Measurements from ENCODE around the gene COL18A1.
"Not testable (repeated sequence)": the region's sequence is repeated elsewhere in the genome, so short reads cannot be mapped to it uniquely, and the experiment has no call there.

COL18A1 gene

DNA sequence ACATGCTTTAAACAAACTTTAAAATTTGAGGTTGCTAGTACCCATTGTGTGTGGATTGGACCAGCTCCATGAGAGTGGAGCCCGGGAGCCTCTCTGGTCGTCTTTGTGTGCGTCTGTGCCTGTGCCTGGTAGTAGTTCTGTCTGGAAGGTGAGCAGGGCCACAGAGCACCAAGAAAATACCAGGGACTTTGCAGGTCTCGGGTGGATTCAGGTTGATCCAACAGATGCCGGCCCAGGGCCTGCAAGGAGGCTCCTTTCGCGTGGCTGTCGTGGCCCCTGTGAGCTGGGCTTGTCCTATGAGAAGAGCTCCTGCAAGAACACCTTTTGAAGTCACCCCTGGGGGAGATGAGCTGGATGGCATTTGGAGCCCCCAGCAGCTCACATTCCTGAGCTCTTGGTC lies 28.3 kb downstream of the COL18A1 start:
- 93% methylated on average over 8 of the region's 8 CpGs for WGBS
- Histone ChIP-seq H3K9me3 (ENCODE audit: insufficient read depth, low read depth, low read length) (no peaks in the 10 kb centered on the region), H3K9ac (ENCODE audit: low read depth, low read length) (no peak overlapping the region), H3K4me1 (ENCODE audit: insufficient read depth, low read length) (peaks cover 22% of the 10 kb centered on the region), H3K27me3 (ENCODE audit: insufficient read depth, low read length) (no peaks in the 10 kb centered on the region), H3K27ac (ENCODE audit: low read depth, low read length) (no peak overlapping the region), H3K36me3 (ENCODE audit: insufficient read depth, low read length) (peaks cover 11% of the 10 kb centered on the region), H3K4me3 (ENCODE audit: low read length) (no peak overlapping the region)

DNA sequence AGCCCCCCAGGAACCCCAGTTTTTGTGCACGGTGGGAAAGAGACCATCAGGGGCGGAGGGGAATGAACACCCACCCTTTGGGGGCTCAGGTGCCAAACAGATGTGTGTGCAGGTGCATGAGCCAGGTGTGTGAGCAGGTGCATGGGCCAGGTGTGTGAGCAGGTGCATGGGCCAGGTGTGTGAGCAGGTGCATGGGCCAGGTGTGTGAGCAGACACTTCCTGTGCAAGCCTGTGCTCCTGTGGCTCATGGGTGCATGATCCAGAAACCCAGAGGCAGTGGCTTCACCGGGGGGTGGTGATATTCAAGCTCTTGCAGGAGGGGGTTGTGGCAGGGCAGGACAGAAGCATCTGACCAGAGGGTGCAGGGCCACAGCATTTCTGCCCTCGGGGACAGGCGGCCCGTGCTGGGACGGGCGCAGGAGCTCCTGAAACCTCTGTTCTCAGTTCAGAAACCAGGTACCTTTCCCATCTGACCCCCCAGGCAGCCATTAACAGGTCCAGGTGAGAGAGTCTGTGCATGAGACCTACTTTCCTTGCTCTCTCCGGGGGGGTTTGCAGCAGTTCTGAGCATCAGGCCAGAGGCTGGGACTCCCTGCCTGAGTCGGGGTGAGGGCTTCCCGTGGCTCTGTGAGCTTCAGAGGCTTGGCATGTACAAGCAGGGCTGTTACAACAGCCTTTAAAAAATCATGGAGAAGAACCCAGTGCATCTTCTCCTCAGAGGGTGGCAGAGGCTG lies 29.1 kb downstream of the COL18A1 start:
- peaks cover 22% of the 10 kb centered on the region for H3K4me1 ChIP-seq (ENCODE audit: insufficient read depth, low read length)
- peaks cover 7% of the 10 kb centered on the region; the same call in 1 of the 2 replicates for H3K36me3 ChIP-seq (ENCODE audit: insufficient read depth, low read length)
- H3K27ac ChIP-seq (ENCODE audit: low read depth, low read length): no peak overlapping the region
- H3K27me3 ChIP-seq (ENCODE audit: insufficient read depth, low read length): no peaks in the 10 kb centered on the region
- no peak overlapping the region for H3K4me3 ChIP-seq (ENCODE audit: low read length)
- 87% methylated on average over 11 of the region's 11 CpGs for WGBS
- no peak overlapping the region for H3K9ac ChIP-seq (ENCODE audit: low read depth, low read length)
- H3K9me3 ChIP-seq (ENCODE audit: insufficient read depth, low read depth, low read length): no peaks in the 10 kb centered on the region

DNA sequence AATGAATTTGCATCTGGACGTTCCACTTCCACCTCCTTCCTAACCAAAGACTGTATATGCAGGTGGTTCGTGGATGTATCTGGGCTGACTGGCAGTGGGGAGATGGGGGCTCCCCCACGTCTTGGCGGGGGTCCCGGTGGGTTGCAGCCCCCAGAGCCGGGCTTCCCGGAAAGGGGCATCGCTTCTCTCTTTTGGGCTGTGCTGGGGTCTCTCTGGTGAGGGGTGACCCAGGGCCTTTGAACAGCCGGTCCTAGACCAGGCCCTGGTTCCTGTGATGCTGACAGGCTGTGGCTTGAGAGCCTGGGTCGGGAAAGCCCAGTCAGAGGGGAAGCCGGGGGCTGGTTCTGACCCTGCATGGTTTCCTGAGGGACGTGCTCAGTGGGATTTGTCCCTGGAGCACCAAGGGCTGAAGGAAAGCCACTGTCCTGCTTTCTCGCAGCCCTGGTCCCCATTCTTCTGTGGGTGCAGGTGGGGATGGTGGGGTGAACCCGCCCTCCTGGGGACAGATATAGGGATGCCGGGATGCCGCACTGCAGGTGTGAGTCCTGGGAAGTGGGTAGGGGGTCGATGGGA lies 29.8 kb downstream of the COL18A1 start:
- no peaks in the 10 kb centered on the region for H3K27me3 ChIP-seq (ENCODE audit: insufficient read depth, low read length)
- H3K36me3 ChIP-seq (ENCODE audit: insufficient read depth, low read length): peaks cover 7% of the 10 kb centered on the region; the same call in 1 of the 2 replicates
- H3K27ac ChIP-seq (ENCODE audit: low read depth, low read length): no peak overlapping the region
- H3K4me3 ChIP-seq (ENCODE audit: low read length): no peak overlapping the region
- 89% methylated on average over 15 of the region's 17 CpGs for WGBS
- H3K4me1 ChIP-seq (ENCODE audit: insufficient read depth, low read length): peaks cover 21% of the 10 kb centered on the region
- no peaks in the 10 kb centered on the region for H3K9me3 ChIP-seq (ENCODE audit: insufficient read depth, low read depth, low read length)
- no peak overlapping the region for H3K9ac ChIP-seq (ENCODE audit: low read depth, low read length)

DNA sequence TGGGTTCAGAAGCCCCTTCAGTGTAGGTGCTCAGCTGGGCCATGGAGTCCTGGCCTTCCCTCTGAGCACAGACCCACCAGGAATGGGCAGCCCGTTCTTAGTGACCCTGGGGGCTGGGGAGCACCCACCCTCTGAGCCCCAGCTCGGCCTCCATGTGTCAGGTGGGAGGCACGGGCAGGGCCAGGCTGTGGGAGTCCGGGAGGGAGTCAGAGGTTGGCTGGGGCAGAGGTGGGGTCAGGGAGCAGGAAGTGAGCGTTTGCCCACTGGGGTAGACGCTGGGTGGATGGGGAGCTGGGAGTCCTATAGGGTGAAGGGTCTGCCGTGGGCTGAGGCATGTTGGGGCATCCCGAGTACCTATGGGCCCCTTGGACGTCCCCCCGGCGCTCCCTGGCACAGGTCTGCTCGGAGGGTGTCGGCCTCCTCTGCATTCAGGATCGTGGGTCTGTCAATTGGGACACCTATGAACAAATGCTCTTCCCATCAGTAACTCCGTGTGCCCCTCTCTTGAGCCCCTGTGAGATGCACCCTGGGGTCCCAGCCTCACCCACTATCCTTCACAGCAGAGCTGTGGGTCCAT lies 30.5 kb downstream of the COL18A1 start:
- Histone ChIP-seq H3K4me3 (ENCODE audit: low read length) (no peak overlapping the region), H3K9me3 (ENCODE audit: insufficient read depth, low read depth, low read length) (no peaks in the 10 kb centered on the region), H3K27ac (ENCODE audit: low read depth, low read length) (no peak overlapping the region; the same call in 1 of the 2 replicates), H3K27me3 (ENCODE audit: insufficient read depth, low read length) (no peaks in the 10 kb centered on the region), H3K4me1 (ENCODE audit: insufficient read depth, low read length) (peaks cover 14% of the 10 kb centered on the region), H3K36me3 (ENCODE audit: insufficient read depth, low read length) (peaks cover 7% of the 10 kb centered on the region; the same call in 1 of the 2 replicates), H3K9ac (ENCODE audit: low read depth, low read length) (no peak overlapping the region)
- 89% methylated on average over 15 of the region's 15 CpGs for WGBS

DNA sequence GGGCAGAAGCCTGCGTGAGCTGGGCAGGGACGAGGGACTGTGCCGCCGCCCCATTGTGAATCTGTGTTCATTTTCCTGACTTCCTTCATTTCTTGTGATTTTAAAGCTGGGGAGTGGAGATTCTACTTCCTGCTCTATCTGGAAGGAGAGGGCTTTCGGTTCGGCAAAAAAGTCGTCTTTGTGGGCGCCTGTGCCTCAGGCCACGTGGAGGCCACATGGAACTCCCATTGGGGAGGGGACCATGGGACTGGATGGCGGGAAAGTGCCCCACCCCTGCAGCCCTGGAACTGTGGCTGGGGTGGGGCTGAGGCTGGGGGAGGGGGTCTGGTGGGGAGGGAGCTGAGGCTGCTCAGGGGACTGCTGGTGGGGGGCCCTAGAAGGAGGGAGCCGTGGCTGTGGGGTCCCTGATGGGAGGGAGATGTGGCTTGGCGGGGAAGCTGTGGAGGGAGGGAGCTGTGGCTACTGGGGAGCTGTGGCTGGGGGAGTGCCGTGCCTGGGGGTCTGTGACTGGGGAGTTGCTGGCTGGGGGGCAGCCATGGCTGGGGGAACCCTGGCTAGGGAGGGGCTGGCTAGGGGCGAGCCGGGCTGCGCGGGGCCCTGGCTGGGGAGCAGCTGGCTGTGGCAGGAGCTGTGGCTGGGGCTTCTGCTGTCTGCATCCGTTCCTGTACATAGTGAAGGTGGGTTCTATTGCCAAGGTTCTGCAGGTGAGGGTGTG lies 31.5 kb downstream of the COL18A1 start:
- 0 out of 2 replicates have a peak, but pooled peaks cover 8% of the 10 kb centered on the region for H3K4me1 ChIP-seq (ENCODE audit: insufficient read depth, low read length)
- H3K9me3 ChIP-seq (ENCODE audit: insufficient read depth, low read depth, low read length): no peaks in the 10 kb centered on the region
- H3K9ac ChIP-seq (ENCODE audit: low read depth, low read length): no peak overlapping the region
- peaks cover 11% of the 10 kb centered on the region; the same call in 1 of the 2 replicates for H3K36me3 ChIP-seq (ENCODE audit: insufficient read depth, low read length)
- H3K4me3 ChIP-seq (ENCODE audit: low read length): no peak overlapping the region
- no peaks in the 10 kb centered on the region for H3K27me3 ChIP-seq (ENCODE audit: insufficient read depth, low read length)
- no peak overlapping the region for H3K27ac ChIP-seq (ENCODE audit: low read depth, low read length)
- WGBS: 85% methylated on average over 17 of the region's 18 CpGs

DNA sequence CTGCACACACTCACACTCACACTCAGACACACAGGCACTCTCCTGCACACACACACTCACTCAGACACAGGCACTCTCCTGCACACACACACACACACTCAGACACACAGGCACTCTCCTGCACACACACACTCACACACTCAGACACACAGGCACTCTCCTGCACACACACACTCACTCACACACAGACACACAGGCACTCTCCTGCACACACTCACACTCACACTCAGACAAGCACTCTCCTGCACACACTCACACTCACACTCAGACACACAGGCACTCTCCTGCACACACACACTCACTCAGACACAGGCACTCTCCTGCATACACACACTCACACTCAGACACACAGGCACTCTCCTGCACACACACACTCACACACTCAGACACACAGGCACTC lies 32.9 kb downstream of the COL18A1 start:
- not testable (repeated sequence) for H3K9me3 ChIP-seq (ENCODE audit: insufficient read depth, low read depth, low read length); H3K27ac ChIP-seq (ENCODE audit: low read depth, low read length); H3K4me1 ChIP-seq (ENCODE audit: insufficient read depth, low read length); H3K4me3 ChIP-seq (ENCODE audit: low read length); H3K9ac ChIP-seq (ENCODE audit: low read depth, low read length); H3K27me3 ChIP-seq (ENCODE audit: insufficient read depth, low read length)
- H3K36me3 ChIP-seq (ENCODE audit: insufficient read depth, low read length): peaks cover 11% of the 10 kb centered on the region; the same call in 1 of the 2 replicates

DNA sequence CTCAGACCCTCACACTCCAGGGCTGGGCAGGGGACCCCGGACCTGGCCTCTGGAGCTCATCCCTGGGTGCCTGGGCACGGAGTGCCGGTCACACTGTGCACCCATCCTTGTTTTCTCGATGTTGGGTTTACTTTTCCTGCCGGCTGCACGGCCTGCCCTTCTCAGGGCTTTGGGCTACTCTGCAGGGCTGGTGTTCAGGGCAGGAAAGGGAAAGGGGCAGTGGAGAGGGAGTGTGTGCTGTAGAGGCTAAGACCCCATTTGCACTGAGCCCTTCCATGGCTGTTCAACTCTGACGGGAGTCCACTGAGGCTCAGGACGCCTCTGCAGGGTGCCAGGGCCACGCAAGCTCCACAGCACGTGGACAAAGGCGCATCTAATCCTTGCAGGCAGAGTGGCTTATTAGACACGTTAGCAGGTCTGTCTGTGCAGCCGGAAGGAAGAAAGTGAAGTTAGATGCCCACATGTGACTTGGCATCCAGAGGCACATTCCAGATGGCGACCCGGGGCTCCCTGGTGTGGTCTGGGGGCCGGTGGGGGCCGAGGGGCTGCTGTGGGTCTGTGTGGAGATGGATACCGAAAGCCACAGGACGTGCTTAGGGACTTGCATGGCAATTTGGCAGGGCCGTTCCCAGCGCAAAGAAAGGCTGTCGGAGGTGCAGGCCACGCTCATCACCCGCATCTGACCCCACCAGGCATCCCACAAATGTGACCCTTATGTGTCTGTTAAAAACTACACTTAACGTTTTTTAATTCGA lies 33.6 kb downstream of the COL18A1 start:
- Histone ChIP-seq H3K27ac (ENCODE audit: low read depth, low read length) (no peak overlapping the region; the same call in 1 of the 2 replicates), H3K4me1 (ENCODE audit: insufficient read depth, low read length) (no peaks in the 10 kb centered on the region), H3K4me3 (ENCODE audit: low read length) (no peak overlapping the region), H3K9ac (ENCODE audit: low read depth, low read length) (no peak overlapping the region), H3K27me3 (ENCODE audit: insufficient read depth, low read length) (no peaks in the 10 kb centered on the region), H3K36me3 (ENCODE audit: insufficient read depth, low read length) (peaks cover 11% of the 10 kb centered on the region; the same call in 1 of the 2 replicates), H3K9me3 (ENCODE audit: insufficient read depth, low read depth, low read length) (no peaks in the 10 kb centered on the region)
- WGBS: 89% methylated on average over 26 of the region's 26 CpGs

DNA sequence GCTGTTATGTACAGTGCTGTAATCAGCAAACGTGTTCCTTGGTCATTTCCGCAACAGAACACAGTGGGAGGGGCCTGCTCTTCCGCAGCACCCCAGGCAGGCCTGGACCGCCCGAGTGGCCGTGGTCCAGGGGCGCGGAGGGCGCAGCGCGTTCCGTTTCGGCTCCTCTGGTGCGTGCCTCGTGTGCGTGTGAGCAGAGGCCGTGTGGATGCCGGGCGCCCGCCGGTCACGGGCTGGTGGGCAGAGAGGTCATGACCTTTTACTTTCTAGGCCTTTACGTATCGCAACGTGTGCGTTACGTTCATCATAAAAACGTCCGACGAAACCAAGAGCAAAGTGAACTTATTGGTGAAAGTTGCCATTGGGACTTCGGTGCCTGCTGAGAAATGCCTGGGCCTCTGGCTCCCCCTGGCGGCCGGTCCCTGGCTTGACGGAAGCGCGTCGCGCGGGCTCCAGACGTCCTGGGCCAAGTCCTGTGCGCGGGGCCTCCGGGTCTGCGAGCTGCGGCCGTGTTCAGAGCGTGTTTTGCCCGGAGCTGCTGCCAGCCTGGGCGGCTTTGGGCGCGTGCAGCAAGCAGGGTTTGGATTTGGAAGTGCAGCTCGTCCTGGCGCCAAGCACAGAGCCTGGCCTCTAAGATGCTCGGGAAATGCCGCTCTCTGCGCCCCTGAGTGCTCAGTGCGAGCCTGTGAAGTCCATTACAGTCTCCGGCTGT lies 34.4 kb downstream of the COL18A1 start:
- H3K36me3 ChIP-seq (ENCODE audit: insufficient read depth, low read length): peaks cover 11% of the 10 kb centered on the region; the same call in 1 of the 2 replicates
- H3K9ac ChIP-seq (ENCODE audit: low read depth, low read length): no peak overlapping the region
- 56% methylated on average over 58 of the region's 58 CpGs for WGBS
- no peaks in the 10 kb centered on the region for H3K4me1 ChIP-seq (ENCODE audit: insufficient read depth, low read length)
- H3K27me3 ChIP-seq (ENCODE audit: insufficient read depth, low read length): no peaks in the 10 kb centered on the region
- no peak overlapping the region for H3K27ac ChIP-seq (ENCODE audit: low read depth, low read length)
- H3K4me3 ChIP-seq (ENCODE audit: low read length): no peak overlapping the region
- H3K9me3 ChIP-seq (ENCODE audit: insufficient read depth, low read depth, low read length): no peaks in the 10 kb centered on the region

DNA sequence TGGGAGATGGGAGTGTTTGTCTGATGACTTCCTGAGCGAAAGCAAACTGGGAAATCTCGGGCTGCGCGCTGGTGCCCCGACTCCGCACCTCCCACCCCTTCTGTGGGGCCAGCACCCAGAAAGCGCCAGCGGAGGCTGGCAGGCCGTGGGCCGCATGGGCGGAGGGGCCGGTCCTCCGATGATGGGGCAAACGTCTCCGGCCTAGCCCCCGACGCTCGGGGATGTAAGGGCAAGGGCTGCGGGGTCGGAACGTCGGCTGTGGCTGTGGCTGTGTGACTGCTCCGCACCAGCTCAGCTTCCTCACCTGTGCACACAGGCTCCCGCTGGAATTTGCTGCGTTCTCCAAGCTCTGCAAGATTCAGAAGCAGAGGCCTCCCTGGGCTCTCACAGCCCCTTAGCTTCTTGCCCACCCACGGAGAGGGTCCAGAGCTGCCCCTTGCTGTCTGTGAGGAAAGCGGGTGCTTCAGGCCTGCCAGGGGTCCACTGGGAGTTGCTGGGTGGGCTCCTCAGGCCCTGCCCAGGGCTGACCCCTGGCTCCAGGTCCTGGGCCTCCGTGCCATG lies 35.0 kb downstream of the COL18A1 start:
- Histone ChIP-seq H3K27me3 (ENCODE audit: insufficient read depth, low read length) (no peaks in the 10 kb centered on the region), H3K27ac (ENCODE audit: low read depth, low read length) (no peak overlapping the region), H3K9ac (ENCODE audit: low read depth, low read length) (no peak overlapping the region)

DNA sequence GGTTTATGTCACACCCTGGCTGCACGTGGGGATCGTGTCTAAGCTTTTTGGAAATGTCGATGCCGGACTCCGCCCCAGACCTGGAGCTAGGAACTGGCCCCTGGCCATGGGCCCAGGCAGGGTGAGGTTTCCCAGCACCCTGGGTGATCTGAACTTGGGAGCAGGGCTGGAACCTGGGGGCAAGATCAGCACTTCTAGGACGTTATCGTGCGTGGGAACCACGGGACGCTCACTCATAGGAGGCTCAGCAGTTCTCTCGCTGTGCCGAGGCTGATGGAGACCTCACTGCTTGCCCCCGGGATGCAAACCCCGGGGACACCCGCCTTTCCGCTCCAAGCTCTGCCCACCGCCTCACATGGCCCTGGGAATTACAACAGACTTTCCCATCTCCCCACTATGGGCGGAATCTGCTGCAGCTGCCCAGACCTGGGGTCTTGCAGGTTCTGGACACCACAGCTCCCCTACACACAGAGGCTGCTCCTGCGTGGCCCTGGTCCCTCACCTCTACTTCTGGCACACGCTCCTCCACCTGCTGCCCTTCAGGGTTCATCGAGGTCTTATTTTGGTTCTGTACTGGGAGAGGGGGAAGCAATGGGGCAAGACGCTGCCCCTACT lies 35.9 kb downstream of the COL18A1 start:
- Histone ChIP-seq H3K9ac (ENCODE audit: low read depth, low read length) (no peak overlapping the region), H3K36me3 (ENCODE audit: insufficient read depth, low read length) (peaks cover 19% of the 10 kb centered on the region; the same call in 1 of the 2 replicates), H3K4me1 (ENCODE audit: insufficient read depth, low read length) (no peaks in the 10 kb centered on the region), H3K9me3 (ENCODE audit: insufficient read depth, low read depth, low read length) (no peaks in the 10 kb centered on the region), H3K27me3 (ENCODE audit: insufficient read depth, low read length) (no peaks in the 10 kb centered on the region), H3K4me3 (ENCODE audit: low read length) (no peak overlapping the region), H3K27ac (ENCODE audit: low read depth, low read length) (no peak overlapping the region)
- 97% methylated on average over 22 of the region's 22 CpGs for WGBS

More for the DNA sequence above, 35.0 kb downstream of the COL18A1 start:
- Histone ChIP-seq H3K36me3 (ENCODE audit: insufficient read depth, low read length) (peaks cover 14% of the 10 kb centered on the region; the same call in 1 of the 2 replicates), H3K4me3 (ENCODE audit: low read length) (no peak overlapping the region), H3K9me3 (ENCODE audit: insufficient read depth, low read depth, low read length) (no peaks in the 10 kb centered on the region), H3K4me1 (ENCODE audit: insufficient read depth, low read length) (no peaks in the 10 kb centered on the region)
- WGBS: 96% methylated on average over 28 of the region's 28 CpGs
